ENCODE data around the gene CD99. TPM values are rescaled to one million over a fixed set of nuclear protein-coding genes. Genes with fewer than 3 reads are reported as not detected.

The CD99 gene
- total RNA-seq, 1 donor from 2014 or later = 362 TPM

- Mint-ChIP-seq H3K27me3 (no peaks in the 10 kb centered on the region), H3K36me3 (ENCODE audit: insufficient read depth) (peaks cover 18% of the 10 kb centered on the region), H3K27ac (no peak overlapping the region), H3K4me3 (ENCODE audit: low read depth) (no peak overlapping the region), H3K4me1 (ENCODE audit: low read depth) (no peaks in the 10 kb centered on the region), H3K9me3 (ENCODE audit: low read depth) (peaks cover 3% of the 10 kb centered on the region)
- TF ChIP-seq, protein P1, sequence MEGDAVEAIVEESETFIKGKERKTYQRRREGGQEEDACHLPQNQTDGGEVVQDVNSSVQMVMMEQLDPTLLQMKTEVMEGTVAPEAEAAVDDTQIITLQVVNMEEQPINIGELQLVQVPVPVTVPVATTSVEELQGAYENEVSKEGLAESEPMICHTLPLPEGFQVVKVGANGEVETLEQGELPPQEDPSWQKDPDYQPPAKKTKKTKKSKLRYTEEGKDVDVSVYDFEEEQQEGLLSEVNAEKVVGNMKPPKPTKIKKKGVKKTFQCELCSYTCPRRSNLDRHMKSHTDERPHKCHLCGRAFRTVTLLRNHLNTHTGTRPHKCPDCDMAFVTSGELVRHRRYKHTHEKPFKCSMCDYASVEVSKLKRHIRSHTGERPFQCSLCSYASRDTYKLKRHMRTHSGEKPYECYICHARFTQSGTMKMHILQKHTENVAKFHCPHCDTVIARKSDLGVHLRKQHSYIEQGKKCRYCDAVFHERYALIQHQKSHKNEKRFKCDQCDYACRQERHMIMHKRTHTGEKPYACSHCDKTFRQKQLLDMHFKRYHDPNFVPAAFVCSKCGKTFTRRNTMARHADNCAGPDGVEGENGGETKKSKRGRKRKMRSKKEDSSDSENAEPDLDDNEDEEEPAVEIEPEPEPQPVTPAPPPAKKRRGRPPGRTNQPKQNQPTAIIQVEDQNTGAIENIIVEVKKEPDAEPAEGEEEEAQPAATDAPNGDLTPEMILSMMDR (IDR thresholded peaks at IDR 0.05; ENCODE audit: unreplicated experiment) = no peak
- DNase-seq (ENCODE audit: low spot score, unreplicated experiment) = no peak
Observed at GRCh38 chrX:2647627-2648026, 43.5 kb upstream of the CD99 start.

DNA sequence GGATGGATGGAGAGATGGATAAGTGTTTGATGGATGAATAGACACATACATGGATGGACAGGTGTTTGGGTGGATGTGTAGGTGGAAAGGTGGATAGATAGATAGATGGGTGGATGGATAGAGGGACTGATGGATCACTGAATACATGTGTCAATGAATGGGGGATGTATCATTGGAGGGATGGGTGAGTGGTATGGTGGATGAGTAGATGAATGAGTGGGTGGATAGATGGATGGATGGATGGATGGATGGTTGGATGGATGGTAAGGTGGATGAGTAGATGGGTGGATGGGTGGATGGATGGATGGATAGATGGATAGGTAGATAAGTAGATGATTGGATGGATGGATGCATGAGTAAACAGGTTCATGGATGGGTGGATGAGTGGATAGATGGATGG is 41.1 kb upstream of the CD99 start:
- Mint-ChIP-seq H3K27ac (no peak overlapping the region), H3K36me3 (ENCODE audit: insufficient read depth) (peaks cover 24% of the 10 kb centered on the region), H3K27me3 (no peaks in the 10 kb centered on the region), H3K9me3 (ENCODE audit: low read depth) (peaks cover 3% of the 10 kb centered on the region), H3K4me3 (ENCODE audit: low read depth) (no peak overlapping the region), H3K4me1 (ENCODE audit: low read depth) (peaks cover 6% of the 10 kb centered on the region)
- DNase-seq (ENCODE audit: low spot score, unreplicated experiment) = no peak
- TF ChIP-seq, protein P1 (IDR thresholded peaks at IDR 0.05; ENCODE audit: unreplicated experiment) = no peak

DNA sequence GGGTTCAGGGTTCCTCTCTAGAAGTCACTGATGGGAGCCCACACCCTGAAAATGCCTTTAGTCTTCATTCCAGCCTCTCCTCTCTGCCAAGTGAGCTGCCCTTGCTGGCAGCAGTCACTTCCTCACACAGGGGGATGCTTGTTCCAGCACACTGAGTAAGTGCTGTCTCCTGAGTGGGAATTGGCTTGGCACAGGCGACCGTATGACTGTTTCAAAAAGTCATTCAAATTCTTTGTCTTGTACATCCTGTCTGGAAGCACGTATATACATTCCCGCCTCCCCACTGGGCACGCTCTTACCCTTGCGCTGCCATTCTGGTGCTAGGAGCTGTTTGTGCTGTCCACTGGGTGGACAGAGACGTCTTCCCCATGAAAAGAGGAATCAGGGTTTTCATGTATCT is 40.2 kb upstream of the CD99 start:
- H3K27me3 Mint-ChIP-seq = no peaks in the 10 kb centered on the region
- H3K36me3 Mint-ChIP-seq (ENCODE audit: insufficient read depth) = peaks cover 20% of the 10 kb centered on the region
- H3K9me3 Mint-ChIP-seq (ENCODE audit: low read depth) = peaks cover 3% of the 10 kb centered on the region
- H3K4me3 Mint-ChIP-seq (ENCODE audit: low read depth) = no peak overlapping the region
- no peak overlapping the region for H3K27ac Mint-ChIP-seq
- DNase-seq (ENCODE audit: low spot score, unreplicated experiment) = no peak
- peaks cover 8% of the 10 kb centered on the region for H3K4me1 Mint-ChIP-seq (ENCODE audit: low read depth)
- TF ChIP-seq, protein P1 (IDR thresholded peaks at IDR 0.05; ENCODE audit: unreplicated experiment) = no peak

- Mint-ChIP-seq H3K4me1 (ENCODE audit: low read depth) (peaks cover 17% of the 10 kb centered on the region), H3K27ac (no peak overlapping the region), H3K4me3 (ENCODE audit: low read depth) (no peak overlapping the region), H3K9me3 (ENCODE audit: low read depth) (peaks cover 3% of the 10 kb centered on the region), H3K36me3 (ENCODE audit: insufficient read depth) (peaks cover 16% of the 10 kb centered on the region), H3K27me3 (no peaks in the 10 kb centered on the region)
- no peak for DNase-seq (ENCODE audit: low spot score, unreplicated experiment)
- TF ChIP-seq, protein P1 (IDR thresholded peaks at IDR 0.05; ENCODE audit: unreplicated experiment) = peak; percentile 17
Observed at GRCh38 chrX:2652106-2652505, 39.0 kb upstream of the CD99 start.

- Mint-ChIP-seq H3K9me3 (ENCODE audit: low read depth) (peaks cover 2% of the 10 kb centered on the region), H3K27me3 (no peaks in the 10 kb centered on the region), H3K27ac (peak overlapping the region; percentile 87), H3K4me1 (ENCODE audit: low read depth) (peaks cover 23% of the 10 kb centered on the region), H3K36me3 (ENCODE audit: insufficient read depth) (peaks cover 16% of the 10 kb centered on the region), H3K4me3 (ENCODE audit: low read depth) (peak overlapping the region; percentile 37)
- TF ChIP-seq, protein P1 (IDR thresholded peaks at IDR 0.05; ENCODE audit: unreplicated experiment) = no peak
- no peak for DNase-seq (ENCODE audit: low spot score, unreplicated experiment)
Observed at GRCh38 chrX:2654436-2655340, 36.4 kb upstream of the CD99 start.
